Measurements from ENCODE around the gene CCDC12. TPM values are rescaled to one million over a fixed set of nuclear protein-coding genes. Genes with fewer than 3 reads are reported as not detected.
A peak's percentile ranks its signal among the peaks of the same experiment; 100 is the strongest.

CCDC12 gene
- total and polyA plus RNA-seq, 4 experiments from 2014 or later: 59.3 to 102 (median 73.0) TPM

DNA sequence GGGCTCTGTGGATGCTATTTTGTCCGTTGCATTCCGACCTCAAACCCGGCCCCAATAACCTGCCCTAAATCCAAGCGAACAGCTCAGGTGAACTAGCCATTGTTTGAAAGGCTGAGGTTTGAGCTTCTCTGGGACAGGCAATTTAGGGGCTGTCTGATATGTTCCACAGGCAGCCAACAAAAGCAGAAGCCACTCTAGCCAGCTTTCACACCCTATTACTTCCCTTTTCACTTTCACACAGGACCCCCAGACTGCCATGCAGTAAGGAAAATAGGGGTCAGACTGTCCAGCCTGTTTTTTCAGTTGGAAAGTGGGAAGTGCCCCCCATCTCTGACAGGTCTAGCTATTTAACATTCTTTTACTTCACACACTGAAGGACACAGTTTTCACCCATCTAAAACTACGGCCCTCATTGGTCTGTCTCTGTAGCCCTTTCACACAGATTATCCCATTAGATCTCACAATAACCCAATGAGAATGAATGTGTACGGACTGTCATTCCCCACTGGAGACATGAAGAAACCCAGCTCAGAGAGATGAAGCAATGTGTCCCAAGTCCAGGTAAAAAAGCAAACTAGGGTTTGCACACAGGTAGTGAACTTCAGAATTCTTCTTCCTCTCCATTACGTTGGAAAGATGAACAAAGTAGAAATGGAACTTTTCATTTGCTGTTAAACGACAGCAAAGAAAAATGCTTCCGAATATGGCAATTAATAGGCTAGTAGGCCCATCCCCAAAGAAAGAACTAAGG lies 1.9 kb downstream of the CCDC12 start:
- H3K27ac Mint-ChIP-seq: peak overlapping the region in 6 of 7 donors; percentile 61 to 90 (median 75)
- peaks cover 0 to 2% (median 0%) of the 10 kb centered on the region in 8 donors for H3K9me3 Mint-ChIP-seq
- peak overlapping the region; percentile 58 to 100 (median 69) for H3K4me3 Mint-ChIP-seq
- no peaks in the 10 kb centered on the region for H3K27me3 Mint-ChIP-seq
- no peaks in the 10 kb centered on the region for H3K9me3 ChIP-seq (ENCODE audit: control insufficient read depth in 1 of 2, low read length in 2 of 2)
- ChIA-PET POLR2A (ENCODE audit: partially characterized antibody) (interaction anchor here (1.0 to 13.4 kb wide), 4 partner anchors 16 to 27 kb away, joined by 3 to 222 read pairs (median 65); no protein-coding TSS in a partner anchor), CTCF (ENCODE audit: partially characterized antibody) (interaction anchor here (0.8 to 1.6 kb wide), 4 partner anchors 9 to 52 kb away, joined by 3 to 6 read pairs (median 3); no protein-coding TSS in a partner anchor)
- H3K36me3 ChIP-seq (ENCODE audit: insufficient read depth, low read length): peaks cover 5% of the 10 kb centered on the region
- no peak overlapping the region for H3K4me3 ChIP-seq (ENCODE audit: low read length in 2 of 2)
- H3K4me1 Mint-ChIP-seq: peaks cover 55 to 86% (median 71%) of the 10 kb centered on the region in 4 donors
- intact Hi-C loops (cut with micrococcal nuclease): loop anchor here (5.0 kb wide), 2 partner anchors 63 to 83 kb away; no protein-coding TSS in a partner anchor
- peaks cover 14 to 42% of the 10 kb centered on the region in 2 donors for H3K36me3 Mint-ChIP-seq
- no peak overlapping the region for H3K27ac ChIP-seq (ENCODE audit: low read depth, low read length)
- H3K4me1 ChIP-seq (ENCODE audit: insufficient read depth, low read length): peaks cover 82% of the 10 kb centered on the region
- H3K27me3 ChIP-seq (ENCODE audit: insufficient read depth, low read length): no peaks in the 10 kb centered on the region
- DNase-seq: no peak

- no peaks in the 10 kb centered on the region for H3K9me3 ChIP-seq (ENCODE audit: control insufficient read depth in 1 of 2, low read length in 2 of 2)
- no peak overlapping the region for H3K4me3 ChIP-seq (ENCODE audit: low read length in 2 of 2)
- Mint-ChIP-seq H3K4me3 (peak overlapping the region in 7 of 8 donors; percentile 6 to 79 (median 66)), H3K36me3 (peaks cover 14 to 47% of the 10 kb centered on the region in 2 donors), H3K27ac (peak overlapping the region; percentile 11 to 84 (median 67)), H3K27me3 (no peaks in the 10 kb centered on the region), H3K9me3 (peaks cover 0 to 2% (median 0%) of the 10 kb centered on the region in 8 donors), H3K4me1 (peaks cover 60 to 92% (median 75%) of the 10 kb centered on the region in 4 donors)
- no peaks in the 10 kb centered on the region for H3K27me3 ChIP-seq (ENCODE audit: insufficient read depth, low read length)
- ChIA-PET POLR2A (ENCODE audit: partially characterized antibody) (interaction anchor here (13.4 kb wide), 1 partner anchor 18 kb away, joined by 222 read pairs; no protein-coding TSS in a partner anchor), CTCF (ENCODE audit: partially characterized antibody) (interaction anchor here (0.7 to 1.6 kb wide), 4 partner anchors 10 to 59 kb away, joined by 3 to 4 read pairs (median 3); no protein-coding TSS in a partner anchor)
- no peak for DNase-seq
- H3K36me3 ChIP-seq (ENCODE audit: insufficient read depth, low read length): peaks cover 8% of the 10 kb centered on the region
- no peak overlapping the region for H3K27ac ChIP-seq (ENCODE audit: low read depth, low read length)
- peaks cover 85% of the 10 kb centered on the region for H3K4me1 ChIP-seq (ENCODE audit: insufficient read depth, low read length)
- intact Hi-C loops (cut with micrococcal nuclease): no loop called here
Measured at GRCh38 chr3:46972396-46972795, 4.1 kb downstream of the CCDC12 start.

GRCh38 chr3:46971742-46972141 lies 4.8 kb downstream of the CCDC12 start:
- POLR2A ChIA-PET (ENCODE audit: partially characterized antibody): interaction anchor here (1.1 to 13.4 kb wide), 3 partner anchors 8 to 24 kb away, joined by 5 to 222 read pairs (median 18); partner anchors contain the start of gene NBEAL2
- intact Hi-C loops (cut with micrococcal nuclease): no loop called here
- H3K4me1 ChIP-seq (ENCODE audit: insufficient read depth, low read length): peaks cover 86% of the 10 kb centered on the region
- H3K9me3 Mint-ChIP-seq: peaks cover 0 to 2% (median 0%) of the 10 kb centered on the region in 8 donors
- H3K9me3 ChIP-seq (ENCODE audit: control insufficient read depth in 1 of 2, low read length in 2 of 2): no peaks in the 10 kb centered on the region
- no peak overlapping the region for H3K27ac ChIP-seq (ENCODE audit: low read depth, low read length)
- peak overlapping the region; percentile 41 to 85 (median 76) for H3K27ac Mint-ChIP-seq
- H3K4me3 ChIP-seq (ENCODE audit: low read length in 2 of 2): no peak overlapping the region
- DNase-seq: no peak
- H3K36me3 Mint-ChIP-seq: peaks cover 14 to 53% of the 10 kb centered on the region in 2 donors
- peaks cover 64 to 92% (median 76%) of the 10 kb centered on the region in 4 donors for H3K4me1 Mint-ChIP-seq
- no peaks in the 10 kb centered on the region for H3K27me3 ChIP-seq (ENCODE audit: insufficient read depth, low read length)
- peak overlapping the region in 7 of 8 donors; percentile 47 to 79 (median 69) for H3K4me3 Mint-ChIP-seq
- no peaks in the 10 kb centered on the region for H3K27me3 Mint-ChIP-seq
- CTCF ChIA-PET (ENCODE audit: partially characterized antibody): interaction anchor here (1.6 to 2.6 kb wide), 2 partner anchors 16 to 27 kb away, joined by 4 to 10 read pairs; no protein-coding TSS in a partner anchor
- peaks cover 8% of the 10 kb centered on the region for H3K36me3 ChIP-seq (ENCODE audit: insufficient read depth, low read length)

- Histone ChIP-seq H3K27ac (ENCODE audit: low read depth, low read length) (no peak overlapping the region), H3K4me3 (ENCODE audit: low read length in 2 of 2) (no peak overlapping the region), H3K9me3 (ENCODE audit: control insufficient read depth in 1 of 2, low read length in 2 of 2) (no peaks in the 10 kb centered on the region), H3K4me1 (ENCODE audit: insufficient read depth, low read length) (peaks cover 91% of the 10 kb centered on the region), H3K36me3 (ENCODE audit: insufficient read depth, low read length) (peaks cover 8% of the 10 kb centered on the region), H3K27me3 (ENCODE audit: insufficient read depth, low read length) (no peaks in the 10 kb centered on the region)
- CTCF ChIA-PET (ENCODE audit: partially characterized antibody): interaction anchor here (1.6 to 2.6 kb wide), 4 partner anchors 9 to 27 kb away, joined by 4 to 10 read pairs (median 6); partner anchors contain the start of gene NBEAL2
- Mint-ChIP-seq H3K9me3 (no peaks in the 10 kb centered on the region), H3K27ac (peak overlapping the region; percentile 49 to 89 (median 76)), H3K27me3 (no peaks in the 10 kb centered on the region), H3K4me3 (peak overlapping the region in 7 of 8 donors; percentile 47 to 79 (median 69)), H3K4me1 (peaks cover 66 to 92% (median 77%) of the 10 kb centered on the region in 4 donors), H3K36me3 (peaks cover 14 to 49% of the 10 kb centered on the region in 2 donors)
- intact Hi-C loops (cut with micrococcal nuclease): no loop called here
- DNase-seq: no peak
- POLR2A ChIA-PET (ENCODE audit: partially characterized antibody): interaction anchor here (0.7 to 13.4 kb wide), 4 partner anchors 9 to 24 kb away, joined by 3 to 222 read pairs (median 12); partner anchors contain the start of gene NBEAL2
Measured at GRCh38 chr3:46971151-46971550, 5.4 kb downstream of the CCDC12 start.

GRCh38 chr3:46970391-46971091 lies 6.0 kb downstream of the CCDC12 start:
- peak overlapping the region in 5 of 7 donors; percentile 29 to 89 (median 75) for H3K27ac Mint-ChIP-seq
- H3K36me3 ChIP-seq (ENCODE audit: insufficient read depth, low read length): peaks cover 12% of the 10 kb centered on the region
- POLR2A ChIA-PET (ENCODE audit: partially characterized antibody): interaction anchor here (0.7 to 13.4 kb wide), 7 partner anchors 9 to 61 kb away, joined by 3 to 222 read pairs (median 3); partner anchors contain the start of gene NBEAL2
- no peaks in the 10 kb centered on the region for H3K27me3 ChIP-seq (ENCODE audit: insufficient read depth, low read length)
- no peak overlapping the region for H3K4me3 ChIP-seq (ENCODE audit: low read length in 2 of 2)
- CTCF ChIA-PET (ENCODE audit: partially characterized antibody): interaction anchor here (0.7 to 2.6 kb wide), 5 partner anchors 9 to 104 kb away, joined by 3 to 10 read pairs (median 5); partner anchors contain the start of gene NBEAL2
- no peaks in the 10 kb centered on the region for H3K9me3 Mint-ChIP-seq
- DNase-seq: no peak
- peaks cover 14 to 52% of the 10 kb centered on the region in 2 donors for H3K36me3 Mint-ChIP-seq
- no peaks in the 10 kb centered on the region for H3K27me3 Mint-ChIP-seq
- no peak overlapping the region for H3K27ac ChIP-seq (ENCODE audit: low read depth, low read length)
- H3K4me1 Mint-ChIP-seq: peaks cover 71 to 95% (median 81%) of the 10 kb centered on the region in 4 donors
- H3K4me3 Mint-ChIP-seq: peak overlapping the region in 5 of 8 donors; percentile 17 to 79 (median 51)
- intact Hi-C loops (cut with micrococcal nuclease): no loop called here
- H3K4me1 ChIP-seq (ENCODE audit: insufficient read depth, low read length): peaks cover 96% of the 10 kb centered on the region
- H3K9me3 ChIP-seq (ENCODE audit: control insufficient read depth in 1 of 2, low read length in 2 of 2): no peaks in the 10 kb centered on the region

GRCh38 chr3:46968783-46969428 lies 7.6 kb downstream of the CCDC12 start:
- Mint-ChIP-seq H3K27ac (peak overlapping the region in 5 of 7 donors; percentile 34 to 82 (median 60)), H3K27me3 (no peaks in the 10 kb centered on the region), H3K4me1 (peaks cover 64 to 88% (median 77%) of the 10 kb centered on the region in 4 donors), H3K9me3 (no peaks in the 10 kb centered on the region), H3K36me3 (peaks cover 7 to 45% of the 10 kb centered on the region in 2 donors), H3K4me3 (peak overlapping the region in 2 of 8 donors; percentile 7 to 39)
- Histone ChIP-seq H3K36me3 (ENCODE audit: insufficient read depth, low read length) (peaks cover 19% of the 10 kb centered on the region), H3K27ac (ENCODE audit: low read depth, low read length) (no peak overlapping the region), H3K4me1 (ENCODE audit: insufficient read depth, low read length) (peaks cover 86% of the 10 kb centered on the region), H3K27me3 (ENCODE audit: insufficient read depth, low read length) (no peaks in the 10 kb centered on the region), H3K4me3 (ENCODE audit: low read length in 2 of 2) (no peak overlapping the region), H3K9me3 (ENCODE audit: control insufficient read depth in 1 of 2, low read length in 2 of 2) (no peaks in the 10 kb centered on the region)
- ChIA-PET CTCF (ENCODE audit: partially characterized antibody) (interaction anchor here (1.4 to 3.9 kb wide), 5 partner anchors 11 to 101 kb away, joined by 3 to 16 read pairs (median 6); partner anchors contain the start of gene NBEAL2), POLR2A (ENCODE audit: partially characterized antibody) (interaction anchor here (0.5 to 13.4 kb wide), 6 partner anchors 10 to 195 kb away, joined by 3 to 222 read pairs (median 4); partner anchors contain the start of genes NBEAL2 and SETD2)
- intact Hi-C loops (cut with micrococcal nuclease): no loop called here
- DNase-seq: no peak
